HepG2 (cell line): ENCODE measurements around the gene GTF2F2. TPM values are rescaled to one million over a fixed set of nuclear protein-coding genes. Genes with fewer than 3 reads are reported as not detected.

ENCODE experiments used
- ATAC-seq: fragments of 200-7000 bp; cut with Tn5 transposase; 3 replicates; pipeline ENCODE4 v1.9.1; 2020; ENCODE audit warnings: mild to moderate bottlenecking, moderate library complexity
- BruUV-seq: library from RNA; stranded (reverse); fragments of 400-500 nt; replicated peaks from 2 replicates; lab custom pipeline; 2021; lab: Mats Ljungman, UMichigan
- CTCF ChIA-PET: fragments of 300-600 bp; formaldehyde crosslinking; extraction: SDS; loops from one replicate; lab custom pipeline; 2021; ENCODE audit warnings: low total read pairs, inconsistent platforms, low intra/inter-chr PET ratio; lab: Yijun Ruan, JAX
- POLR2A ChIA-PET: fragments of 350-600 bp; sonication (Branson Sonifier 250); formaldehyde crosslinking; loops from one replicate; lab custom pipeline; 2020; ENCODE audit warnings: antibody characterized with exemption, inconsistent platforms; lab: Yijun Ruan, JAX
- DNase-seq: peaks from one replicate; pipeline ENCODE4 v3.0.0-alpha.2; 2015; ENCODE audit warnings: low spot score
- FAIRE-seq: peaks from 3 replicates; lab custom pipeline; 2011; peaks lifted over from hg19 to GRCh38; lab: Jason Lieb, UNC
- H2AFZ ChIP-seq: one replicate; pipeline ENCODE4 v1.6.1; 2011; ENCODE audit warnings: low read length, inconsistent platforms
- H3K27ac ChIP-seq: fragments of 300-600 bp; 3 replicates; pipeline ENCODE4 v1.8.0; 2011; ENCODE audit warnings: mixed run types, mild to moderate bottlenecking, mixed read lengths, low read length, inconsistent platforms; ENCODE audit not compliant: insufficient read depth; ENCODE audit errors: extremely low read length
- H3K27me3 ChIP-seq, 2 experiments: fragments of 200-600 bp in 1 of 2; 2 replicates in 1 of 2; 3 replicates in 1 of 2; pipeline versions ENCODE4 v1.6.0 to v1.8.0; 2011; ENCODE audit warnings: low read length in 2 of 2, mild to moderate bottlenecking in 2 of 2, moderate library complexity in 2 of 2, inconsistent platforms in 1 of 2; ENCODE audit not compliant: insufficient read depth in 2 of 2, control insufficient read depth in 1 of 2
- H3K36me3 ChIP-seq, 2 experiments: fragments of 200-600 bp in 1 of 2; replicated peaks in 1 of 2; 2 replicates in 1 of 2; 3 replicates in 1 of 2; pipeline versions ENCODE4 v1.5.1 to v1.8.0; 2011; ENCODE audit warnings: low read length in 2 of 2, inconsistent platforms in 1 of 2; ENCODE audit not compliant: insufficient read depth in 2 of 2, control insufficient read depth in 1 of 2
- H3K4me1 ChIP-seq: 2 replicates; pipeline ENCODE4 v1.5.1; 2012; ENCODE audit warnings: low read length, inconsistent platforms; ENCODE audit not compliant: insufficient read depth
- H3K4me2 ChIP-seq: 2 replicates; pipeline ENCODE4 v1.6.0; 2011; ENCODE audit warnings: low read depth, low read length, inconsistent platforms
- H3K4me3 ChIP-seq, 3 experiments: fragments of 200-600 bp in 1 of 3; sonication (generic), shearing (Covaris generic) in 1 of 3; replicated peaks in 1 of 3; 2 replicates each; pipeline ENCODE4 v1.5.1; 2011 to 2016; ENCODE audit warnings: low read length in 3 of 3, inconsistent platforms in 2 of 3, low read depth in 2 of 3, mild to moderate bottlenecking in 2 of 3, control low read depth in 1 of 3, mixed read lengths in 1 of 3; ENCODE audit not compliant: insufficient read depth in 1 of 3
- H3K79me2 ChIP-seq: one replicate; pipeline ENCODE4 v1.6.1; 2011; ENCODE audit warnings: low read length, inconsistent platforms; ENCODE audit not compliant: insufficient read depth
- H3K9ac ChIP-seq: 2 replicates; pipeline ENCODE4 v1.6.0; 2011; ENCODE audit warnings: mild to moderate bottlenecking, low read depth, low read length, inconsistent platforms; ENCODE audit not compliant: insufficient read depth
- H3K9me3 ChIP-seq: 2 replicates; pipeline ENCODE4 v1.5.1; 2012; ENCODE audit warnings: mild to moderate bottlenecking, low read length
- H4K20me1 ChIP-seq: 2 replicates; pipeline ENCODE4 v1.6.0; 2011; ENCODE audit warnings: inconsistent platforms, mild to moderate bottlenecking, low read length, moderate library complexity; ENCODE audit not compliant: insufficient read depth
- ATF7-NPFF ChIP-seq: sonication (generic); formaldehyde crosslinking; IDR thresholded peaks from 2 replicates; pipeline ENCODE4 v1.8.1; 2023; ENCODE audit warnings: mild to moderate bottlenecking, low read depth, missing genetic modification reagents, moderate library complexity
- CENPT ChIP-seq: sonication (generic); formaldehyde crosslinking; IDR thresholded peaks from 2 replicates; pipeline ENCODE4 v1.8.0; 2022; ENCODE audit warnings: low read depth, mild to moderate bottlenecking, moderate library complexity, missing genetic modification reagents
- ERF ChIP-seq: IDR thresholded peaks from 2 replicates; pipeline ENCODE4 v1.6.1; 2018; ENCODE audit warnings: missing biosample characterization, missing genetic modification reagents
- FOXK2 ChIP-seq: fragments of 450-650 bp; IDR thresholded peaks from 2 replicates; pipeline ENCODE4 v1.6.1; 2016
- HOXA3 ChIP-seq: sonication (generic); formaldehyde crosslinking; IDR thresholded peaks from 2 replicates; pipeline ENCODE4 v1.5.0; 2020; ENCODE audit warnings: missing genetic modification reagents
- KDM1A ChIP-seq: IDR thresholded peaks from 2 replicates; pipeline ENCODE4 v1.6.1; 2016; ENCODE audit warnings: missing compliant biosample characterization
- MAF1 ChIP-seq: sonication (generic); formaldehyde crosslinking; IDR thresholded peaks from 2 replicates; pipeline ENCODE4 v1.5.0; 2020; ENCODE audit warnings: missing genetic modification reagents, borderline replicate concordance
- NFE2L2 ChIP-seq: fragments of 150-350 bp; IDR thresholded peaks from 2 replicates; pipeline ENCODE4 v1.6.1; 2014; ENCODE audit warnings: low read length
- ONECUT2 ChIP-seq: sonication (generic); formaldehyde crosslinking; IDR thresholded peaks from 2 replicates; pipeline ENCODE4 v1.4.0; 2020; ENCODE audit warnings: missing genetic modification reagents
- TBL1XR1 ChIP-seq: fragments of 150-350 bp; IDR thresholded peaks from 2 replicates; pipeline ENCODE4 v1.6.1; 2014; ENCODE audit warnings: borderline replicate concordance, low read length; ENCODE audit not compliant: partially characterized antibody
- TGIF2 ChIP-seq: IDR thresholded peaks from 2 replicates; pipeline ENCODE4 v1.6.1; 2016; ENCODE audit warnings: control low read depth, missing compliant biosample characterization
- TIGD3 ChIP-seq: sonication (generic); formaldehyde crosslinking; IDR thresholded peaks from 2 replicates; pipeline ENCODE4 v1.5.1; 2020; ENCODE audit warnings: mild to moderate bottlenecking, missing genetic modification reagents, borderline replicate concordance
- ZNF251 ChIP-seq: sonication (generic); formaldehyde crosslinking; IDR thresholded peaks from 2 replicates; pipeline ENCODE4 v1.9.0; 2021; ENCODE audit warnings: mild to moderate bottlenecking, missing genetic modification reagents
- ZNF644 ChIP-seq: IDR thresholded peaks from 2 replicates; pipeline ENCODE4 v1.6.1; 2016; ENCODE audit warnings: low read depth
- ZNF672 ChIP-seq: sonication (generic); formaldehyde crosslinking; IDR thresholded peaks from 2 replicates; pipeline ENCODE4 v1.8.1; 2022; ENCODE audit warnings: missing genetic modification reagents
- ZNF75D ChIP-seq: sonication (generic); formaldehyde crosslinking; IDR thresholded peaks from 2 replicates; pipeline ENCODE4 v1.8.1; 2023; ENCODE audit warnings: missing genetic modification reagents, mild to moderate bottlenecking, borderline replicate concordance
- ZZZ3 ChIP-seq: sonication (generic); formaldehyde crosslinking; IDR thresholded peaks from 2 replicates; pipeline ENCODE4 v1.4.0; 2020; ENCODE audit warnings: missing genetic modification reagents, mild to moderate bottlenecking, borderline replicate concordance
- WGBS: methylation state at CpG from one replicate; pipeline ENCODE4 v1.1.6; 2017; ENCODE audit warnings: low lambda C conversion rate; 5-methylcytosine and 5-hydroxymethylcytosine counted together
- in situ Hi-C: cut with HindIII; loops from 2 replicates; pipeline ENCODE4 v1.10.0; 2017; ENCODE audit warnings: low pct_unique_long_range_greater_than_20kb; ENCODE audit not compliant: extremely low pct_ligation_motif_present
- intact Hi-C: fragments of 100-400 bp; cut with micrococcal nuclease; formaldehyde crosslinking; loops from one replicate; pipeline ENCODE4 v1.10.0; 2022; ENCODE audit not compliant: unreplicated experiment
- polyA plus RNA-seq, 8 experiments: library from polyadenylated mRNA; depleted of rRNA in 3 of 8; stranded (reverse) in 7 of 8; unstranded in 1 of 8; fragments of >200 nt; fragmentation: Illumina TruSeq in 4 of 8; extraction: Trizol in 4 of 8; gene quantifications; 2 replicates each; pipeline versions ENCODE4 v1.2.1 to v1.2.3, GENCODE V29; 2011 to 2016; ENCODE audit warnings: low read depth in 4 of 8, missing spikeins in 1 of 8, mixed read lengths in 1 of 8; ENCODE audit not compliant: insufficient read depth in 1 of 8
- total RNA-seq, 5 experiments: library from RNA; depleted of rRNA; stranded (reverse); fragments of >200 nt; fragmentation: Illumina TruSeq; extraction: Trizol; gene quantifications; 2 replicates each; pipeline ENCODE4 v1.2.3, GENCODE V29; 2016; ENCODE audit warnings: low read depth in 1 of 5
- TF ChIP-seq, protein P1 (sequence below): sonication (generic); formaldehyde crosslinking; conservative IDR thresholded peaks from 2 replicates; pipeline ENCODE4 v1.8.1; 2023; ENCODE audit warnings: missing genetic modification reagents

Gene GTF2F2
- total and polyA plus RNA-seq, 2 of the 13 experiments (the other 11 are each of a cell fraction or from before 2014, with no cell fraction given) = 10.6 to 32.8 TPM

- Histone ChIP-seq H3K36me3 (peaks cover 1 to 4% of the 10 kb centered on the region in 2 experiments; a peak in 3 of 5 replicates), H3K4me2 (no peak overlapping the region), H3K4me1 (no peaks in the 10 kb centered on the region), H3K9ac (no peak overlapping the region), H3K9me3 (no peaks in the 10 kb centered on the region), H3K79me2 (peaks cover 2% of the 10 kb centered on the region), H3K27ac (no peak overlapping the region), H4K20me1 (no peaks in the 10 kb centered on the region), H2AFZ (no peak overlapping the region), H3K27me3 (no peaks in the 10 kb centered on the region), H3K4me3 (no peak overlapping the region)
- FAIRE-seq = no peak
- POLR2A ChIA-PET = no interaction called here
- CTCF ChIA-PET = no interaction called here
- intact Hi-C loops (no loop called here), in situ Hi-C loops (no loop called here)
- no peak for TF ChIP-seq CENPT (CRISPR knock-in tag)
- TF ChIP-seq TIGD3 (CRISPR knock-in tag) = no peak
- no peak for TF ChIP-seq FOXK2
- no peak for TF ChIP-seq ZNF672 (CRISPR knock-in tag)
- no peak for TF ChIP-seq ZNF75D (CRISPR knock-in tag)
- DNase-seq = no peak
- BruUV-seq = no TSS peak
- ATAC-seq = no peak
- 95% methylated on average over 1 of the region's 1 CpG for WGBS
These were observed 76.3 kb downstream of the GTF2F2 start for GRCh38 chr13:45196622-45197021.

DNA sequence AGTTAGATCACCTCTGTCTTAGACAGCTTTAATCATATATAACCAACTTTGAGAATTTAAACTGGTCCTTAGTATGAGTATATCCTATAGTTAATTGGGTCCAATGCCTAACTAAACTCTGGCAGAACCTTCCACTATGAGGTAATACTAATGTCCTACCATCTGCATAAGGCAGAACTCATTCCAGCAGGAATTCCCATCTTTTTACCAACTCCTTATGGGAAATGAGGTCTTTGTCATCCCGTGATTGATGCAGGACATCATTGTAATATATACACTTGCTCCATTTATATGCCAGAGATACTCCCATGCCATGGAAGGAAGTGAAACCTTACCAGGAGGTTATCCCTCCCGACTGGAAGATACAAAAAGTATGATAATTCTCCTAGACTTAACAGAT is 77.7 kb downstream of the GTF2F2 start:
- no peak overlapping the region for H3K9ac ChIP-seq
- no peak for ATAC-seq
- CTCF ChIA-PET = no interaction called here
- H3K27me3 ChIP-seq = no peaks in the 10 kb centered on the region
- no peaks in the 10 kb centered on the region for H3K9me3 ChIP-seq
- in situ Hi-C loops (no loop called here), intact Hi-C loops (no loop called here)
- no peaks in the 10 kb centered on the region for H3K4me1 ChIP-seq
- H3K4me3 ChIP-seq = no peak overlapping the region
- H4K20me1 ChIP-seq = no peaks in the 10 kb centered on the region
- DNase-seq = no peak
- POLR2A ChIA-PET = no interaction called here
- BruUV-seq = no TSS peak
- H3K36me3 ChIP-seq = peaks cover 1 to 4% of the 10 kb centered on the region in 2 experiments; a peak in 3 of 5 replicates
- no peak for FAIRE-seq
- TF ChIP-seq ONECUT2 (CRISPR knock-in tag) = no peak
- no peak for TF ChIP-seq TBL1XR1
- no peak for TF ChIP-seq ZNF644 (CRISPR knock-in tag)
- TF ChIP-seq, protein P1, sequence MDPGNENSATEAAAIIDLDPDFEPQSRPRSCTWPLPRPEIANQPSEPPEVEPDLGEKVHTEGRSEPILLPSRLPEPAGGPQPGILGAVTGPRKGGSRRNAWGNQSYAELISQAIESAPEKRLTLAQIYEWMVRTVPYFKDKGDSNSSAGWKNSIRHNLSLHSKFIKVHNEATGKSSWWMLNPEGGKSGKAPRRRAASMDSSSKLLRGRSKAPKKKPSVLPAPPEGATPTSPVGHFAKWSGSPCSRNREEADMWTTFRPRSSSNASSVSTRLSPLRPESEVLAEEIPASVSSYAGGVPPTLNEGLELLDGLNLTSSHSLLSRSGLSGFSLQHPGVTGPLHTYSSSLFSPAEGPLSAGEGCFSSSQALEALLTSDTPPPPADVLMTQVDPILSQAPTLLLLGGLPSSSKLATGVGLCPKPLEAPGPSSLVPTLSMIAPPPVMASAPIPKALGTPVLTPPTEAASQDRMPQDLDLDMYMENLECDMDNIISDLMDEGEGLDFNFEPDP (CRISPR knock-in tag) = no peak
- TF ChIP-seq ZZZ3 (CRISPR knock-in tag) = no peak
- no peak for TF ChIP-seq TGIF2
- TF ChIP-seq KDM1A (CRISPR knock-in tag) = no peak
- no peak for TF ChIP-seq ZNF251
- TF ChIP-seq ERF = no peak
- no peak for TF ChIP-seq ATF7-NPFF
- TF ChIP-seq NFE2L2 = no peak
- no peak for TF ChIP-seq HOXA3 (CRISPR knock-in tag)
- TF ChIP-seq MAF1 = no peak
- H2AFZ ChIP-seq = no peak overlapping the region
- peaks cover 2% of the 10 kb centered on the region for H3K79me2 ChIP-seq
- 100% methylated on average over 2 of the region's 2 CpGs for WGBS
- H3K4me2 ChIP-seq = no peak overlapping the region
- no peak overlapping the region for H3K27ac ChIP-seq
